Measurements from ENCODE around the gene RABL6. TPM values are rescaled to one million over a fixed set of nuclear protein-coding genes. Genes with fewer than 3 reads are reported as not detected.
"Not testable (repeated sequence)": the region's sequence is repeated elsewhere in the genome, so short reads cannot be mapped to it uniquely, and the experiment has no call there.

RABL6 gene
- total and polyA plus RNA-seq, 7 donors, result 36.0 to 103 (median 55.9) TPM

DNA sequence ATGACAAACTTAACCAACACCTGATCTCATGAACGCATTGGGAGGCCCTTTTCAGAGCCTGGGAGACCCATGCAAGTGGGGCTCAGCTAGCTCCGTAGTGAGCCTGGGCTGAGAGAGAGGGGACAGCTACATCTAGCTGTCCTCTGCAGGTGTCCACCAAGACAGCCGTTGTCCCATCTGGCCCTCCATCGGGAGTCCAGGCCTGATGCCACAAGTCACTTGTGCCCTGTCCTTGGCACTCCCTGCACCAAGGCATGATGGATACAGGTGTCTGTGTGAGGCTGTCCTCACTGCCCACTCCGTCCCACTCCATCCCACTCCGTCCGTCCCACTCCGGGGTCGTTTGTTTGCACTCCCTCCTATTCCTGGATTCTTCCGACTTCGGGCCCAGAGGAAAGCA, 60.9 kb downstream of the RABL6 start:
- peaks cover 1 to 4% (median 2%) of the 10 kb centered on the region in 4 donors for H3K36me3 ChIP-seq
- no peaks in the 10 kb centered on the region for H3K9me3 ChIP-seq
- H3K4me3 ChIP-seq, result no peak overlapping the region
- peaks cover 0 to 29% (median 21%) of the 10 kb centered on the region in 4 donors for H3K4me1 ChIP-seq
- 91 to 94% methylated on average over 11 of the region's 11 CpGs for WGBS, 2 donors
- TF ChIP-seq POLR2A (IDR thresholded peaks at IDR 0.05) (no peak), EP300 (IDR thresholded peaks at IDR 0.05) (no peak), CTCF (IDR thresholded peaks at IDR 0.05) (no peak), POLR2AphosphoS5 (IDR thresholded peaks at IDR 0.05) (no peak)
- no peaks in the 10 kb centered on the region for H3K27me3 ChIP-seq
- no peak for DNase-seq
- intact Hi-C loops (cut with DNase I), result loop anchor here (5.0 kb wide), 1 partner anchor 76 kb away; the partner anchor contains the start of gene TMEM141
- no peak overlapping the region for H3K27ac ChIP-seq

- H3K9me3 ChIP-seq, DNase-seq, H3K4me3 ChIP-seq, H3K27ac ChIP-seq, H3K36me3 ChIP-seq, H3K27me3 ChIP-seq: not testable (repeated sequence)
- intact Hi-C loops (cut with DNase I), result loop anchor here (5.0 kb wide), 1 partner anchor 77 kb away; the partner anchor contains the start of gene TMEM141
- peaks cover 0 to 20% (median 16%) of the 10 kb centered on the region in 4 donors for H3K4me1 ChIP-seq
- WGBS, 2 donors, result 90 to 92% methylated on average over 2 of the region's 2 CpGs
Observed at GRCh38 chr9:136869611-136870010, 61.9 kb downstream of the RABL6 start.

DNA sequence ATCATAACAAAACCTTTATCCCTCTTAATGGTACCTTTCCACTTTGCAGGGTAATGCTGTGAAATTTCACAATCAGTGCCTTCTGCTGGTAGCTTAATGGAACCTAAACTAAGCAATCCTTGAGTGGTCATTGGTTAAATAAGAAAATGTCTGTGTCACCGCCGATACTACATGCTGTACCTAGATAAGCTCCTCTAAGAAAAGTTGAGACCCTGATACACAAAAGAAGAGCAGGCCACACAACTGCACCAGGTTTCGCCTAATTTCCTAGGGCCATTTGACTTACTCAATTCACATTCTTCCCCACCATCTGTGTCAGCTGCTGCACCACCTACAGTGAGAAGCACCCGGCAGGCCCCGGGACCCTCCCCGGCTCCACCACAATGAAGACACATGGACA, 67.4 kb downstream of the RABL6 start:
- intact Hi-C loops (cut with DNase I), result no loop called here
- 95% methylated on average over 6 of the region's 6 CpGs for WGBS, 2 donors
- Histone ChIP-seq H3K27ac (no peak overlapping the region), H3K9me3 (no peaks in the 10 kb centered on the region), H3K27me3 (no peaks in the 10 kb centered on the region), H3K36me3 (no peaks in the 10 kb centered on the region), H3K4me1 (no peaks in the 10 kb centered on the region), H3K4me3 (no peak overlapping the region)
- no peak for DNase-seq
- TF ChIP-seq EP300 (IDR thresholded peaks at IDR 0.05) (no peak), POLR2AphosphoS5 (IDR thresholded peaks at IDR 0.05) (no peak), POLR2A (IDR thresholded peaks at IDR 0.05) (no peak), CTCF (IDR thresholded peaks at IDR 0.05) (no peak)

- no peaks in the 10 kb centered on the region for H3K27me3 ChIP-seq
- WGBS, 2 donors, result 91% methylated on average over 5 of the region's 5 CpGs
- DNase-seq, result no peak
- no peak overlapping the region for H3K4me3 ChIP-seq
- H3K4me1 ChIP-seq, result peaks cover 0 to 3% (median 1%) of the 10 kb centered on the region in 4 donors
- H3K9me3 ChIP-seq, result no peaks in the 10 kb centered on the region
- no peak overlapping the region for H3K27ac ChIP-seq
- intact Hi-C loops (cut with DNase I), result no loop called here
- H3K36me3 ChIP-seq, result no peaks in the 10 kb centered on the region
- no peak for TF ChIP-seq POLR2A (IDR thresholded peaks at IDR 0.05)
- no peak for TF ChIP-seq POLR2AphosphoS5 (IDR thresholded peaks at IDR 0.05)
- no peak for TF ChIP-seq EP300 (IDR thresholded peaks at IDR 0.05)
- TF ChIP-seq CTCF (IDR thresholded peaks at IDR 0.05), result no peak
Observed at GRCh38 chr9:136876476-136876875, 68.7 kb downstream of the RABL6 start.

GRCh38 chr9:136880651-136881050, 72.9 kb downstream of the RABL6 start:
- no peak for TF ChIP-seq POLR2AphosphoS5 (IDR thresholded peaks at IDR 0.05)
- no peak for TF ChIP-seq EP300 (IDR thresholded peaks at IDR 0.05)
- TF ChIP-seq CTCF (IDR thresholded peaks at IDR 0.05), result no peak
- Histone ChIP-seq H3K27ac (no peak overlapping the region), H3K4me3 (no peak overlapping the region), H3K27me3 (no peaks in the 10 kb centered on the region), H3K36me3 (no peaks in the 10 kb centered on the region), H3K4me1 (peaks cover 0 to 21% (median 18%) of the 10 kb centered on the region in 4 donors), H3K9me3 (no peaks in the 10 kb centered on the region)
- DNase-seq, result no peak
- WGBS, 2 donors, result 80 to 85% methylated on average over 11 of the region's 11 CpGs
- intact Hi-C loops (cut with DNase I), result no loop called here
